Endothelial cell of hepatic sinusoid (primary cell): Measurements from ENCODE around the gene PDZRN4.

Experiments
- in situ Hi-C: cut with HindIII; loops from 2 replicates; pipeline ENCODE4 v1.10.0; 2017; ENCODE audit warnings: low sequenced_read_pairs

PDZRN4 gene

GRCh38 chr12:41496009-41496408 is 307.9 kb downstream of the PDZRN4 start:
- in situ Hi-C loops, result no loop called here

- in situ Hi-C loops, result no loop called here
Measured at GRCh38 chr12:41497409-41497808, 309.3 kb downstream of the PDZRN4 start.

- in situ Hi-C loops, result no loop called here
Measured at GRCh38 chr12:41504976-41505375, 316.9 kb downstream of the PDZRN4 start.

- in situ Hi-C loops, result no loop called here
Measured at GRCh38 chr12:41507286-41507685, 319.2 kb downstream of the PDZRN4 start.

- in situ Hi-C loops, result no loop called here
Measured at GRCh38 chr12:41509271-41510055, 321.3 kb downstream of the PDZRN4 start.

GRCh38 chr12:41510470-41510869 is 322.4 kb downstream of the PDZRN4 start:
- in situ Hi-C loops, result no loop called here

GRCh38 chr12:41511247-41511646 is 323.1 kb downstream of the PDZRN4 start:
- in situ Hi-C loops, result no loop called here

- in situ Hi-C loops, result no loop called here
Measured at GRCh38 chr12:41512497-41512896, 324.4 kb downstream of the PDZRN4 start.

- in situ Hi-C loops, result no loop called here
Measured at GRCh38 chr12:41514021-41514777, 326.1 kb downstream of the PDZRN4 start.

GRCh38 chr12:41514907-41515306 is 326.8 kb downstream of the PDZRN4 start:
- in situ Hi-C loops, result no loop called here

GRCh38 chr12:41515953-41516352 is 327.8 kb downstream of the PDZRN4 start:
- in situ Hi-C loops, result no loop called here

GRCh38 chr12:41520869-41521268 is 332.7 kb downstream of the PDZRN4 start:
- in situ Hi-C loops, result no loop called here

GRCh38 chr12:41521872-41522379 is 333.8 kb downstream of the PDZRN4 start:
- in situ Hi-C loops, result no loop called here

GRCh38 chr12:41527062-41527461 is 338.9 kb downstream of the PDZRN4 start:
- in situ Hi-C loops, result no loop called here

- in situ Hi-C loops, result no loop called here
Measured at GRCh38 chr12:41527534-41528116, 339.5 kb downstream of the PDZRN4 start.

GRCh38 chr12:41528874-41529273 is 340.8 kb downstream of the PDZRN4 start:
- in situ Hi-C loops, result no loop called here

GRCh38 chr12:41530441-41530840 is 342.3 kb downstream of the PDZRN4 start:
- in situ Hi-C loops, result no loop called here

- in situ Hi-C loops, result no loop called here
Measured at GRCh38 chr12:41531147-41531829, 343.2 kb downstream of the PDZRN4 start.

GRCh38 chr12:41532072-41532471 is 344.0 kb downstream of the PDZRN4 start:
- in situ Hi-C loops, result no loop called here

- in situ Hi-C loops, result no loop called here
Measured at GRCh38 chr12:41536813-41537490, 348.8 kb downstream of the PDZRN4 start.
